Dermis microvascular lymphatic vessel endothelial cell (primary cell): ENCODE results near the gene TSEN54. TPM values are rescaled to one million over a fixed set of nuclear protein-coding genes. Genes with fewer than 3 reads are reported as not detected.

Experiments
- DNase-seq, 2 donors: peaks; one replicate each; pipeline versions ENCODE4 v3.0.0 to v3.0.0-alpha.2; 2010; ENCODE audit warnings: low read depth in 2 of 2
- total RNA-seq: library from RNA; depleted of rRNA; stranded (reverse); fragments of >200 nt; gene quantifications from 2 replicates; pipeline ENCODE4 v1.2.1, GENCODE V29; 2014

Gene TSEN54
- total RNA-seq, 1 donor from 2014 or later = 10.7 TPM

DNA sequence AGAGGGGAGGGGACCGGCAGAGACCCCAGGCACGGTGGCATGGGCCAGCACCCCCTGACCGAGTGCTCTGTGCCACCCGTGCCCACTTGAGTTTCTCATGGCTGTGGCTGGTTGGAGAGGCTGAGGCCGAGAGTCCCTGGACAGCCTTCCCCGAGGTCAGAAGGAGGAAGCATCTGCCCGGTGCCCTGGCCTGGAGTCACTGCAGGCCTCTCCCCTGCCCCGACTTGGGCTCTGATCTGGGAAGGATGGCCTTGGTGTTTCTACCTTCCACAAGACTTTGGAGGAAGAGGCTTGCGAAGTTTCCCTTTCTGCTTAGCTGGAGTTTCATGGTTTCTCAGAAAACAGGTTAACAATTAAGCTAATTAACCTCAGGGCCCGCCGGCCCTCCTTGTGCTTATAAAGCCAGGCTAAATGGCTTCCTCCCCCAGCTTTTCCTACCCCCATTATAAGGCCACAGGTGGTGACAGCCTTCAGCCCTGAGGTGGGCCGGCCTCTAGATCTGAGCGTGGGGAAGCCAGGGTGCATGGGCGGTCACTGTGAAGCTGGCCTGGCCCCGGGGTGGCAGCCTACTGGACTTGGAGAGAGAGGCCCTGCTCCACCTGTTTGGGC lies 26.5 kb downstream of the TSEN54 start:
- no peak for DNase-seq

DNA sequence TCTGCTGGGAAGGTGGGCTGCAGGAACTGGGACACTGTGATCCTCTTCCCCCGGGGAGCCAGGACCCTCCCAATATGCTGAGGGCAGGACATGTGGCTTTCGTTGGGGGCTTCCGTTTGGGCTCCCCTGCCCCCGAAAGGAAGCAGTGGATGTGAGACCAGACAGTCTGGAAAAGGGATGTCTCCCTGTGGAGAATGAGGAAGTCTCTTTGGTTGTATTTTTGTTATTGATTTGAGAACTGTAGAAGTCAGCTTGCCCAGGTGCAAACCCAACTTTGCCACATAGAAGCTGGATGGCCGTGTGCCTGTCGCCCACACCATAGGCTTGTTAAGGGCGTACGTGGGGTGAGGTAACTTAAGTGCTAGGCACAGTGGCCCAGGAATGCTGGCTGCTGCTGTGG lies 27.9 kb downstream of the TSEN54 start:
- no peak for DNase-seq

DNA sequence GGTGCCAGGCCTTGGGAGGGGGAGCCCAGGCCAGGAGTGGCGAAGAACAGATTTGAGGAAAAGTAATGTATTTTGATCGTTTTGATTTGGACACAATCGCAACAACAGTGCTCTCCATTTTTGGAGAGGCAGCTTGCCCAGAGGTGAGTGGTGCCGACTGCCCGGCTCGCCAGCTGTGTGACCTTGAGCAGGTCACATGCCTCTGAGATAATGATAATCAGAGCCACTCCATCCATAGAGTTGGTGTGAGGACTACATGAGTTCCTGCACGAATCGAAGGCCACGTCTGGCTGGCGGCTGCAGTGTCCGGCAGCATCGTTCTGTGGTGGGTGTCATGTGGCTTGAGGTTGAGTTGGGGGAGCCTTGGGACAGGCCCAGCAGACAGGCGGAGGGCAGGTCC lies 29.9 kb downstream of the TSEN54 start:
- DNase-seq = no peak

DNA sequence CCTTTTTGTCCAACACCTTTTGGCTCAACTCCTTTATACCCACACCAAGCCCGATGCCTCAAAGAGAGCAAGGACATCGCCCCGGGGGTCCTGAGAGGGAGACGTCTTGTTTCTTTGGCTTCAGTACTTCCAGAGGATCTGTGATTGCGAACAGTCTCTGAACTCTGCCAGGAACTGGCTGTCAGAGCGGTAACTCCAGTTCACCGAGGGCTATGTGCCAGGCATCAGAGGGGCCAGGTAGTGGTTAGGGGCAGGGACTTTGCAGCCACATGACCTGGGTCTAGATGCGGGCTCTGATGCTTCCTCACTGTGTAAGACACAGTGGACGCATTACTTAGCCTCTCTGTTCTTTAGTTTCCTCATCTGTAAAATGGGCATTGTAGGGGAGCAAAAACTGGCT lies 30.8 kb downstream of the TSEN54 start:
- no peak for DNase-seq

DNA sequence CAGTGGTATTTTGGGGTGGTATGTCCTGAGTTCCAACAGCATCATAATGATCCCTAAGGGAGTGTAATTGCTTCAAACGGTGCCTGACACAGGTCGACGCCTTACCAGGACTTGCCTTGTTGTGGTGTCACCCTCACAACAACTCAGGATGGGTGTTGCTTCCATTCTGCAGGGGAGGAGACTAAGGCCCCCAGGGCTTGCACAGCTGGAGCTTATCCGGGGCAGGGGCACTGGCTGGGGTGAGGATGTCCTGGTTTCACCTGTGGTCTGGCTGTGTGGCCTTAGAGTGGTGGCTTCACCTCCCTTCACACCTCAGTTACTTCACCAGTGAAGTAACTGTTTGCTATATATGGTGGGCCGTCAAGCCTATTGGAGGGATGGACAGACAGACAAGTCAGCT lies 32.5 kb downstream of the TSEN54 start:
- no peak for DNase-seq

DNA sequence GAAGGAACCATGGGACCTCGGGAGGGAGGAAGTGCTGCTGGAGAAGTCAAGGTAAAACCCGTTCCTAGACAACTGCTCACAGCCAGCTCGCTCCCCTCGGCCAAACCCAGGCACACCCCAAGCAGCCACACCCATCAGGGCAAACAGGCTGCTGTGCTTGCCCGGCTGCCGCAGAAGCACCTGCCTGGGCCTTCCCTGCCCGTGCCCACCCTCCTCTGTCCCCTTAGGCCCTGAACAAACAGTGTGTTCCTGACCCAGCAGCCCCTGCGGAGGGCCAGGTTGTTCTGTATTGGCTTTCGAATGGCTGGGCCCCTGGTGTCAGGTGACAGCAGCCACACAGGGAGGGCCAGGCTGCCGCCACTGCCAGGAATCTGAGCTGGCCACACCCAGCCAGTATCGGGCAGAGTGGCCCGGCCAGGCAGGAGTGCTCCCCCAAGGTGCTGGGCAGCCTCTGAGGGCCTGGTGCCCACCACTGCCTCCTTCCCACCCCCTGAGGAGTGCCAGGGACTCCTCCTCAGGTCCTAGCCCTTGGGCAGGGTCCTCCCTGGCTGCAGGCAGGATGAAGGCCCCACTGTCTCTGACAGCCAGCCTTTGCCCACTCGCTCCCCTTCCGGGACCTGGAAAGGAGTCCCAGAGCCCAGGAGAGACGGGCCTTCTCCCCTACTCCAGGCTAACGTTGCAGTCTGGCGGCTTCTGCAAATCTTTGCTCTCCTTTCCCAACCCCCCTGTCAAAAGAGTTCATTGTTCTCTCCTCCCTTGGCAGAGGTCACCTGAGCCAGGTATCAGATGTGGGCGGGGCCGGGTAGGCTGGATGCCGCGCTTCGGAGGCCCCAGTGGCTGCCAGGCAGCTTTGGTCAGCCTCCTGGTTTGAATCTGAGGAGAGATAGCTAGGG lies 33.2 kb downstream of the TSEN54 start:
- no peak for DNase-seq

DNA sequence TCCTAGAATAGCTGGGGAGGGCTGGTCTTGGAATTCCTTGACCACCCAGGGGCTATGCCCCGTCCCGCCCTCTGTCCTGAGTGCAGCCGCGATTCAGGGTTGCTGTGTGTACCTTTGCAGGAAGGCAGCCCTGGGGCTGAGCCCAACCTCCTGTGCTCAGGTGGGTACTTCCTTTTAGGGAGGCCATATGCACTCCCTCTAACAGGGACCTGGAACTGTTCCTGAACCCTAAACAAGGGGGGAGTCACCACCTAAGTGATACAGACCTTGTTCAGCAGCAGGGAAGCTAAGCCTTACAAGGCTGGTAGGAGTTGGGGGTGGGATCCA lies 33.8 kb downstream of the TSEN54 start:
- DNase-seq = no peak

DNA sequence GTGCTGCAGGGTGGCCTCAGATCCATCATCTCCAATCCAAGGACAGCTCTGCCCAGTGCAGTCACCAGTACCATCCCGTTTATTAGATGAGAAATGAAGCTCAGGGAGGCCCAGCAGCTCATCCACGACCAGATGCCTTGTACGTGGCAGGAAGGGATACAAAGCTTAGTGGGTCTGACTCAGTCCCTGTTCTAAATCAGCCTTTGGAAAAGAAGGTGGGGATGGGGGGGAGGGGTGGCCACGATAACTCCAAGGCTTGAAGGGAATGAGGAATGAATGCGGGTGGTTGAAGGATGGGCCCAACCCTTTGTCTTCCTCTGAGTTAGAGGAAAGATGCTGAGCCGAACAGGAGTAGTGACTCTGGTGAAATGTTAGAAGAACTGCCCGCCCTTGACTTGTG lies 34.9 kb downstream of the TSEN54 start:
- no peak for DNase-seq

DNA sequence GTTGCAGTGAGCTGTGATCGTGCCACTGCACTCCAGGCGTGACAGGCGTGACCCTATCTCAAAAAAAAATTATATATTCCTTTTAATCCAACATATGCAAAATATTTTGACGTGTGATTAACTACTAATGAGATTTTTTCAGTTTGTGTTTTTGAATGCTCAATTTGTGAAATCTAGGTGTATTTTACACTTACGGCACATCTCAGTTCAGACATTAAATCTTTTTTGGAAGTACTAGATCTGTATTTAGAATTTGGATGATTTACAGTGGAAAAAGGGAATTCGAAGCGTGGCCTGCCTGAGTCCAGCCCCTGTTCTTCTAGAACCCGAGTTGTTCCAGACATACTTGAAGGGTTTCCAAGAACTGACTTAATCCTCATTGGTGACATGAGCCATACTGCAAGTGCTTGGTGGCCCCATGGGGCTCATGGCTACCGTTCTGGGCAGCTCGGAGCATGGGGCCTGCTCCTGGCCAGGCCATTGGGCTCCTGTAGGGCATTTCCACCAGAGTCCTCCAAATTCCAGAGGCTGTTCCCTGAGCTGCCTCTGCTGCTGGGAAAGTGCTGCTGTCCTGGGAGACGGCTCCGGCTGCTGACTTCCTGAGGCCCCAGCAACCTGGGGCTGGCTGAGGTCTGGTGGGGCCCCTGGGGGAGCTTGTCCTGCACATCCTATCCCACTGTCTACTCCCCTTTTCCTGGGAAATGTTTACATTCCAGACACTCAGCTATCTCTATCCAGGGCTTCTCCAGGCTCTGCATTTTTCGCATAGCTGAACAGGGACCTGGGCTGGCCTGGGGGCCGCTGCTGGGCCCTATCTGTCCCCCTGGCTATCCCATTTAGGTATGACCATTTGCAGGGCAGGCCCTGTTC lies 36.3 kb downstream of the TSEN54 start:
- DNase-seq = no peak

DNA sequence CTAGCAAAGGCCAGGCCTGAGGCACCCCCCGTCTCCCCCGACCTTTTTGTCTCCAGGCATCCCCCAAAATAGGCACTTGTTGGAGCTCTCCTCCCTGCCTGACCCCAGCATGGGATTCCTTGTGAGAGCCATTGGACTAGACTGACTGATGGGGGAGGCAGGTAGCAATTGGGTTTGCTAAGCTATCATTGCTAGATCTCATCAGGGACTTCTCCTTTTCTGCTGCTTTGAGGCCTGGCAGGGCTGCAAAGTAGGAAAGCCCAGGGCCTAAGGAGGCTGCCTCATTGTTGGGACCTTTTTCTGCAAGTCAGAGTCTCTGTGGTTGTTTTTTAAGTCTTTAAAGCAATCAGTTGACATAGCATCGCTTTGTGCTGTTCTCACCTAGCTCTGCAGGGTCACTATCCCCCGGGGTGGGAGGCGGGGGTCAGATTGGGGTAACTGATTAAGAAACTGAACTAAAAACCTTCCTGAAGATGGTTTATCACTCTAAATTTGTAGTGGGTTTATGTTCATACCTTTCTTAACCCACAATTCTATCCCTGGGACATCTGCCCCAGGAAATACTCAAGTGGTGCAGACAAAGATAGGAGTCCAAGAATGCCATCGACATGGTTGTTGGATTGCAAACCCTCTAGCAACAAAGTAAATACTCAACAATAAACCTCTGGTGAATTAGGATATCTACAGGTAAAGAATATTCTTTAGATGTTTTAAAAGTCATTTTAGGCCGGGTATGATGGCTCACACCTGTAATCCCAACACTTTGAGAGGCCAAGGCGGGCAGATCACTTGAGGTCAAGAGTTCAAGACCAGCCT lies 37.2 kb downstream of the TSEN54 start:
- no peak for DNase-seq

DNA sequence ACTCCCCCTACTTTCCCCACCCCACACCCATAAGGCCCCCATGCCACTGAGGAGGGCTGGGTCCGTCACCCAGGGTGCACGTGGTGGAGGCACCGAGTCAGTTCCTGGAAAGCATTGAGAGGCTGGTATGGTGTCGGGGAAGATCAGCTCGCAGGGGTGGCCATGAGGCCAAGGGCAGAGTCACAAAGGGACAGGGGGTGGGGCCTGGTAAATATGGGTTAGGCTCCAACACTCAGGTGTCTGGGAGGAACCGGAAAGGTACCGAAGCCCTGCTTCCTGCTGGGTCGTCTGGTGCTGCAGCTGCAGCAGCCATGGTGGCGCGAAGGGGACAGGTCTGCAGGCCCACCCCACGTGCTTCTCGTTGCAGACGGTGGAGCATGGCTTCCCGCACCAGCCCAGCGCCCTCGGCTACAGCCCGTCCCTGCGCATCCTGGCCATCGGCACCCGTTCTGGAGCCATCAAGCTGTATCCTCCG lies 39.4 kb downstream of the TSEN54 start:
- DNase-seq = no peak

DNA sequence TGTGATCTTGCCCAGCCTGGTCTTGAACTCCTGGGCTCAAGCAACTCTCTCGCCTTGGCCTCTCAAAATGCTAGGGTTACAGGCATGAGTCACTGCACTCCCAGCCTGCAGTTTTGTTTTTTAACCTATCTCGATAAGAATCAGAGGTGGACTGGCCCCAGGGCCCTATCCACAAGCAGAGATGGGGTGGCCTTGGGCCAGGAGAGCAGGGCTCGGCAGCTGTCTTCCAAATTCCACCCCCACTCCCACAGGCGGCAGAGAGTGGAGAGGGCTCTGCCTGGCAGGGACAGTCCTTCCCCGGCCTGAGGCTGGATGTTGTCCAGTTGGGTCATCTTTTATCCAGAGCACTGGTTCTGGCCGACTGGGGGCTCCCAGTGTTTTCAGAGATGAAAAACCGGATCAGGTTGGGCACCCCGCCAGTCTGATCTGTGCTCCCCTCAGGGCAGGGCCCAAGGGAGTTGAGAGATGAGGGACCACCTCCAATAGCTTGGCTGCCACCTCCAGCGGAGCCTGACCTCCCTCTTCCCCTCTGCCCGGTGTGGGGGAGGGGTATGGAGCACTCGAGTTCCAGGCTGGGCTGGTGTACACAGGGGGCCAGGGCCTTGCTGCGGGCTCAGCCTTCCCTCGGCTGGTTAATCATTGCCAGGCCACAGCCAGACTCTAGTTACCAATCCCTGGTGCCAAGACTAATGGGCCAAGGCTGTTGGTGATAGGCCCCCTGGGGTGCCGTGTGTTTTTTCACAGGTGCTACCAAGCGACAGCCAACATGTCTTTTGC lies 40.9 kb downstream of the TSEN54 start:
- DNase-seq = no peak

DNA sequence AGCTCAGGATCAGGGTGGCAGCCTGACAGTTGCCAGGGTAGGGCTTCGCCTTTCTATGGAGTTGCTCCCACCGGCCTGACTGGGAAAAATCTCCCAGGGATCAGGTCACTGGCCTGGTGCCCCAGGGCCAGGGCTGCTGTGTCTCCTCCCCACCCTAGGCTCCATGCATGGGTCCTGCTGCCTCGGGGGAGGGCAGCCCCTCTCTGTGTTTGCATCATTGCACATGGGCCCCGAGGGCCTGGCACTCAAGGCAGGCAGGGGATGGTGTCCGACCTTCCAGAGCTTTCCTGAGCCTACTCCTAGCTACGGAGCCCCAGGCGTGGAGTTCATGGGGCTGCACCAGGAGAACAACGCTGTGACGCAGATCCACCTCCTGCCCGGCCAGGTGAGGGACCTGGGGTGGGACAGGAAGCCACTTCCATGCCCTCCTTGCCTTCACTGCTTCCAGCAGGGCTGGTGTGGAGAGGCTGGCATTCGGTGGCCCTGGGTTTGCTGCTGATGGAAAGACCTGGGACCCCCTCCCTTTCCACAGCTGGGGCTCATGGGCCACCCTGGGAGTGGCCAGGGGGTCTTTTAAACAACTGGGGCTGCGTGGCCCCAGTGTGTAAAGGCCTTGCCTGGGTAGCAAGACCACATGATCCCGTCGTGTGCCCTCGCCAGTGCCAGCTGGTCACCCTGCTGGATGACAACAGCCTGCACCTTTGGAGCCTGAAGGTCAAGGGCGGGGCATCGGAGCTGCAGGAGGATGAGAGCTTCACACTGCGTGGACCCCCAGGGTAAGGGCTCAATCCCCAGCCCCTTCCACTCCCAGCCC lies 41.7 kb downstream of the TSEN54 start:
- no peak for DNase-seq

DNA sequence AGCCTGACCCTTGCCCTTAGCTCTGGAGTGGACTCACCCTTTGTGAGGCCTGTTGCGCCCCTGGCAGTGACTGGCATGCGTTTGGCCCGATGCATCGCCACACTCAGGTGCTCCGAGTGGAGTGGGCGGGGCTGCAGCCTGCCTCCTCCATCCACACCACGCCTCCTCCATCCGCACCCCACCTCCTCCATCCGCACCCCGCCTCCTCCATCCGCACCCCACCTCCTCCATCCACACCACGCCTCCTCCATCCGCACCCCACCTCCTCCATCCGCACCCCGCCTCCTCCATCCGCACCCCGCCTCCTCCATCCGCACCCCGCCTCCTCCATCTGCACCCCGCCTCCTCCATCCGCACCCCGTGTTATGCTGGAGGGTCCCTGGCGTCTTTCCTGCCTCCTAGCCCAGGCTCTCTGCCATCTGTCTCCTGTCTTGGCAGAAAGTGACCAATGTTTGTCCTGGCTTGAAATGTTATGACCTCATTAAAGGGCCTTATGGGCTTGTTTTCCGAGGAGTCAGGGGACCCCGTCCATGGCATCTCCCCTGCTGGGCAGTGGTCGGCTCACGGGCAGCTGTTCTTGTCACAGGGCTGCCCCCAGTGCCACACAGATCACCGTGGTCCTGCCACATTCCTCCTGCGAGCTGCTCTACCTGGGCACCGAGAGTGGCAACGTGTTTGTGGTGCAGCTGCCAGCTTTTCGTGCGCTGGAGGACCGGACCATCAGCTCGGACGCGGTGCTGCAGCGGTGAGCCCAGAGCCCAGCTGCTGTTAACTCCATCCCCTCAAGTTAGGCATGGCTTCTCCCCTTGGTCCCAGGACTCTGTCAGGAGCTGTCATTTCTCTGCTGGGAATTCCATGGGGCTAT lies 42.6 kb downstream of the TSEN54 start:
- no peak for DNase-seq

DNA sequence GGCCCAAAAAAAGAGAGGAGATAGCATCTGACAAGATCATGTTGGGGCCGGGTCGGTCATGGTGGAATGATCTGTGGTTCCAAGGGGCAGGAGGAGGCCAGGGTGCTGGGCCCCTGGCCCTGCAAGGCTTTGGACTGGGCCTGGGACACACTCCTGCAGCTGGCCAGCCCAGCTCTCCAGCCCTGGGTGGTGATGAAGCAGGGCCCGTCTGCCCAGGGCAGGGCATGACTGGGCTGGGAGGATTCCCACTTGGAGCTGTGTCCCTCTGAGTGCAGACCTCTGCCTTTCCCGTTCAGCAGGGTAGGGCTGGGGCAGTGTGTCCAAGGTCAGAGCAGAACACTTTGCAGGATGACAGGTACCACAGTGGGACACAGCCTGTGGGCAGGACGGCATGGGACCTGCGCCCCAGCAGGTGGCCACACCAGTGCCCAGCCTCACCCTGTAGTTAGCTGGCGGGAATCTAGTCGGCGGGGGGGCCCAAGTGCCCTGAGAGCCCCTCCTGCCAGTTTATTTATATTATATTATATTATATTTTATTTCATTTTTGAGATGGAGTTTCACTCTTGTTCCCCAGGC lies 43.7 kb downstream of the TSEN54 start:
- DNase-seq = no peak

DNA sequence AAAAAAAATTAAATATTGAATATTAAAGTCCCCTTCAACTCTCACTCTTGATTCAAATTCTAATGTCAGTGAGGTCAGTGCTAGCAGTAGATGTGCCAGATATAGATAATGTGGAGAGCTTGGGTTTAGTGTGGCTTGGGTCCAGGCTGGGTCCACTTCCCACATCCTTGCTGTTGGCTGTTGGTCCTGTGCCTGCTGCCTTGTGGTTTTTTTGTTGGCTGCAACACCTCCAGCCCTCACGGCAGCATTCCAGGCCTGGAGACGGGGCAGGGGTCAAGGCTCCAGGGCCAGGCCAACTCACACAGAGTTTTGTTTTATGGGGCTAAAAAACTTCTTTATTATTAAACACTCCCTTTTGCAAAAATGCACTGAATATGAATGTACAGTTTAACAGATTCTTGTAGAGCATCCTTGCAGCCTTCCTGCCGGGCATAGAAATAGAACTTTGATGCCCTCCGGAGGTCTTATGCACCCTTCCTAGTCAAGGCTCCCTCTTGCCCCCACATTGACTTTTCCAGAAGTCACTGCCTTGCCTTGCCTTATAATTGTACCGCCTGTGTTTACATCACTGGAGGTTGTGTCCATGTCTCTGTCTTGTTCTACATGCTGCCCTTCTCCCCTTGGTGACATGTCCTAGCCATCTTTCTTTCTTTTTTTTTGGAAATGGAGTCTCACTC lies 45.7 kb downstream of the TSEN54 start:
- no peak for DNase-seq

DNA sequence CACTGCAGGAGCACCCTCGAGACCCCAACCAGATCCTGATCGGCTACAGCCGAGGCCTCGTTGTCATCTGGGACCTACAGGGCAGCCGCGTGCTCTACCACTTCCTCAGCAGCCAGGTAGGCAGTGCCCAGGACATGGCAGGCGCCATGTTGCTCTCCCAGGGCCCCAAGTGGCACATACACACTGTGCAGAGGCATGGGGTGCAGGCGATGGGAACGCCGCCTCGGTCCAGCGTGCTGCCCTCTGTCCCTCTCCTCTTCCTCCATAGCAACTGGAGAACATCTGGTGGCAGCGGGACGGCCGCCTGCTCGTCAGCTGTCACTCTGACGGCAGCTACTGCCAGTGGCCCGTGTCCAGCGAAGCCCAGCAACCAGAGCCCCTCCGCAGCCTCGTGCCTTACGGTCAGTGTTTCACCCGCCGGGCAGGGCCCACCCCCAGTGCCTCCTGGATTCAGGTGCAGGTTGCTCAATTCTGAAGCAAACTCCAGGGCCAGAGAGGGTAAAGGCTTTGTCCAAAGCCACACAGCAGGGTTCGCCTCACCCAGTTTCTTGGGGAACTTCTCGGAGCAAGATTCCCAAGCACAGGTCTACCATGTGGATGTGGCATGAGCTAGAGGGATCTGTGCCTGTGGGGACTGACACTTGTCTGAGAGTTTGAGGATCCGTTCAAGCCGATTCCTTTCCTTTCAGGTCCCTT lies 46.9 kb downstream of the TSEN54 start:
- DNase-seq = no peak
